MCF 10A (cell line): ENCODE measurements around the gene CDC42EP3. TPM values are rescaled to one million over a fixed set of nuclear protein-coding genes. Genes with fewer than 3 reads are reported as not detected.

Experiments
- BruUV-seq: library from RNA; stranded (reverse); fragments of 400-500 nt; replicated peaks from 2 replicates; lab custom pipeline; 2021; lab: Mats Ljungman, UMichigan
- CTCF ChIA-PET: fragments of 300-600 bp; sonication (Branson Sonifier 250); formaldehyde crosslinking; extraction: SDS; loops from one replicate; lab custom pipeline; 2021; ENCODE audit warnings: antibody characterized with exemption, inconsistent platforms; lab: Yijun Ruan, JAX
- POLR2A ChIA-PET: fragments of 300-600, 350-650 bp; sonication (Branson Sonifier 250); formaldehyde crosslinking; extraction: SDS; loops from one replicate; lab custom pipeline; 2020; ENCODE audit warnings: antibody characterized with exemption, inconsistent platforms; lab: Yijun Ruan, JAX
- DNase-seq: peaks from one replicate; pipeline ENCODE4 v3.0.0-alpha.2; 2018; ENCODE audit not compliant: unreplicated experiment
- H3K27ac Mint-ChIP-seq: one replicate; pipeline ENCODE4 v1.8.0; 2022; ENCODE audit warnings: mild to moderate bottlenecking, low read depth, mixed read lengths; ENCODE audit not compliant: unreplicated experiment
- H3K27me3 Mint-ChIP-seq: one replicate; pipeline ENCODE4 v1.8.0; 2022; ENCODE audit warnings: mixed read lengths; ENCODE audit not compliant: insufficient read depth, unreplicated experiment
- H3K36me3 Mint-ChIP-seq: one replicate; pipeline ENCODE4 v1.8.0; 2022; ENCODE audit warnings: mild to moderate bottlenecking, moderate library complexity, mixed read lengths; ENCODE audit not compliant: insufficient read depth, unreplicated experiment
- H3K4me1 Mint-ChIP-seq: one replicate; pipeline ENCODE4 v1.8.0; 2022; ENCODE audit warnings: mixed read lengths; ENCODE audit not compliant: insufficient read depth, unreplicated experiment
- H3K4me3 Mint-ChIP-seq: one replicate; pipeline ENCODE4 v1.8.0; 2022; ENCODE audit warnings: mild to moderate bottlenecking, moderate library complexity, mixed read lengths; ENCODE audit not compliant: unreplicated experiment
- H3K9me3 Mint-ChIP-seq: one replicate; pipeline ENCODE4 v1.8.0; 2022; ENCODE audit warnings: mixed read lengths; ENCODE audit not compliant: unreplicated experiment
- CTCF ChIP-seq: fragments of 200-600 bp; IDR thresholded peaks from one replicate; pipeline ENCODE4 v1.8.0; 2022; ENCODE audit warnings: antibody characterized with exemption, mild to moderate bottlenecking; ENCODE audit not compliant: unreplicated experiment
- intact Hi-C: fragments of 100-400 bp; cut with micrococcal nuclease; formaldehyde crosslinking; loops from 2 replicates; pipeline ENCODE4 v1.14.1; 2022
- total RNA-seq: library from RNA; stranded (reverse); gene quantifications from 2 replicates; pipeline ENCODE4 v1.2.3, GENCODE V29; 2022

Gene CDC42EP3
- total RNA-seq, 1 experiment from 2014 or later = 61.3 TPM

- no TSS peak for BruUV-seq
- Mint-ChIP-seq H3K4me1 (peaks cover 48% of the 10 kb centered on the region), H3K36me3 (peaks cover 52% of the 10 kb centered on the region), H3K27ac (peak overlapping the region; percentile 73), H3K9me3 (no peaks in the 10 kb centered on the region), H3K27me3 (no peaks in the 10 kb centered on the region), H3K4me3 (no peak overlapping the region)
- CTCF ChIA-PET = interaction anchor here (0.6 to 1.3 kb wide), 7 partner anchors 11 to 242 kb away, joined by 3 to 5 read pairs (median 3); no protein-coding TSS in a partner anchor
- DNase-seq = no peak
- POLR2A ChIA-PET = interaction anchor here (0.7 to 1.1 kb wide), 2 partner anchors 62 to 520 kb away, joined by 3 read pairs; no protein-coding TSS in a partner anchor
- no peak for TF ChIP-seq CTCF
- intact Hi-C loops = no loop called here
Measured at GRCh38 chr2:37648331-37649011, 23.0 kb downstream of the CDC42EP3 start.

GRCh38 chr2:37647971-37648330, 23.5 kb downstream of the CDC42EP3 start:
- peaks cover 47% of the 10 kb centered on the region for H3K4me1 Mint-ChIP-seq
- no peaks in the 10 kb centered on the region for H3K27me3 Mint-ChIP-seq
- ChIA-PET POLR2A (interaction anchor here (1.1 kb wide), 1 partner anchor 61 kb away, joined by 3 read pairs; no protein-coding TSS in a partner anchor), CTCF (interaction anchor here (1.3 kb wide), 1 partner anchor 233 kb away, joined by 4 read pairs; no protein-coding TSS in a partner anchor)
- no TSS peak for BruUV-seq
- intact Hi-C loops = no loop called here
- TF ChIP-seq CTCF = no peak
- H3K9me3 Mint-ChIP-seq = no peaks in the 10 kb centered on the region
- no peak for DNase-seq
- H3K27ac Mint-ChIP-seq = no peak overlapping the region
- peaks cover 57% of the 10 kb centered on the region for H3K36me3 Mint-ChIP-seq
- no peak overlapping the region for H3K4me3 Mint-ChIP-seq

GRCh38 chr2:37645836-37646235, 25.6 kb downstream of the CDC42EP3 start:
- intact Hi-C loops = no loop called here
- DNase-seq = no peak
- Mint-ChIP-seq H3K4me1 (peaks cover 26% of the 10 kb centered on the region), H3K27ac (peak overlapping the region; percentile 32), H3K27me3 (no peaks in the 10 kb centered on the region), H3K9me3 (no peaks in the 10 kb centered on the region), H3K4me3 (no peak overlapping the region), H3K36me3 (peaks cover 76% of the 10 kb centered on the region)
- ChIA-PET POLR2A (interaction anchor here (0.7 to 1.7 kb wide), 4 partner anchors 8 to 62 kb away, joined by 3 to 6 read pairs (median 4); partner anchors contain the start of gene CDC42EP3), CTCF (interaction anchor here (0.7 kb wide), 1 partner anchor 30 kb away, joined by 6 read pairs; no protein-coding TSS in a partner anchor)
- BruUV-seq = no TSS peak
- TF ChIP-seq CTCF = no peak

GRCh38 chr2:37645362-37645761, 26.1 kb downstream of the CDC42EP3 start:
- Mint-ChIP-seq H3K4me3 (no peak overlapping the region), H3K27ac (peak overlapping the region; percentile 32), H3K27me3 (no peaks in the 10 kb centered on the region), H3K4me1 (peaks cover 24% of the 10 kb centered on the region), H3K9me3 (no peaks in the 10 kb centered on the region), H3K36me3 (peaks cover 80% of the 10 kb centered on the region)
- no peak for TF ChIP-seq CTCF
- TSS peak; percentile 36 for BruUV-seq
- ChIA-PET POLR2A (interaction anchor here (0.7 to 1.7 kb wide), 4 partner anchors 9 to 62 kb away, joined by 3 to 6 read pairs (median 4); partner anchors contain the start of gene CDC42EP3), CTCF (interaction anchor here (0.7 kb wide), 2 partner anchors 29 to 165 kb away, joined by 3 to 6 read pairs; no protein-coding TSS in a partner anchor)
- DNase-seq = peak; percentile 74
- intact Hi-C loops = no loop called here
